WERI-Rb-1 (cell line): Measurements from ENCODE around the gene MIGA2.

ENCODE experiments used
- DNase-seq: peaks from one replicate; pipeline ENCODE4 v3.0.0-alpha.2; 2020
- H3K27ac ChIP-seq: fragments of 250-450 bp; sonication (Bioruptor Pico); 2 replicates; pipeline ENCODE4 v1.5.1; 2020; ENCODE audit warnings: mild to moderate bottlenecking, moderate library complexity
- H3K27me3 ChIP-seq: fragments of 250-450 bp; sonication (Bioruptor Pico); 2 replicates; pipeline ENCODE4 v1.5.1; 2021; ENCODE audit warnings: mild to moderate bottlenecking, low read depth, moderate library complexity; ENCODE audit not compliant: insufficient read depth, severe bottlenecking
- H3K36me3 ChIP-seq: fragments of 250-450 bp; sonication (Bioruptor Pico); 2 replicates; pipeline ENCODE4 v1.5.1; 2020; ENCODE audit warnings: mild to moderate bottlenecking, moderate library complexity
- H3K4me3 ChIP-seq: 2 replicates; pipeline ENCODE4 v1.5.1; 2011; ENCODE audit warnings: low read depth, mild to moderate bottlenecking, control low read depth, low read length
- H3K9me3 ChIP-seq: fragments of 250-450 bp; sonication (Bioruptor Pico); 2 replicates; pipeline ENCODE4 v1.5.1; 2021; ENCODE audit warnings: mild to moderate bottlenecking, moderate library complexity; ENCODE audit not compliant: severe bottlenecking
- TF ChIP-seq, protein P1 (sequence below): IDR thresholded peaks from 2 replicates; pipeline ENCODE4 v1.5.1; 2011; ENCODE audit warnings: low read depth, mild to moderate bottlenecking, control low read depth, inconsistent platforms, low read length

The MIGA2 gene

GRCh38 chr9:129108083-129108804 lies 71.8 kb downstream of the MIGA2 start:
- no peaks in the 10 kb centered on the region; the same call in 1 of the 2 replicates for H3K36me3 ChIP-seq
- H3K4me3 ChIP-seq, result no peak overlapping the region
- H3K9me3 ChIP-seq, result no peaks in the 10 kb centered on the region
- H3K27ac ChIP-seq, result no peak overlapping the region
- H3K27me3 ChIP-seq, result no peaks in the 10 kb centered on the region
- no peak for DNase-seq
- TF ChIP-seq, protein P1, sequence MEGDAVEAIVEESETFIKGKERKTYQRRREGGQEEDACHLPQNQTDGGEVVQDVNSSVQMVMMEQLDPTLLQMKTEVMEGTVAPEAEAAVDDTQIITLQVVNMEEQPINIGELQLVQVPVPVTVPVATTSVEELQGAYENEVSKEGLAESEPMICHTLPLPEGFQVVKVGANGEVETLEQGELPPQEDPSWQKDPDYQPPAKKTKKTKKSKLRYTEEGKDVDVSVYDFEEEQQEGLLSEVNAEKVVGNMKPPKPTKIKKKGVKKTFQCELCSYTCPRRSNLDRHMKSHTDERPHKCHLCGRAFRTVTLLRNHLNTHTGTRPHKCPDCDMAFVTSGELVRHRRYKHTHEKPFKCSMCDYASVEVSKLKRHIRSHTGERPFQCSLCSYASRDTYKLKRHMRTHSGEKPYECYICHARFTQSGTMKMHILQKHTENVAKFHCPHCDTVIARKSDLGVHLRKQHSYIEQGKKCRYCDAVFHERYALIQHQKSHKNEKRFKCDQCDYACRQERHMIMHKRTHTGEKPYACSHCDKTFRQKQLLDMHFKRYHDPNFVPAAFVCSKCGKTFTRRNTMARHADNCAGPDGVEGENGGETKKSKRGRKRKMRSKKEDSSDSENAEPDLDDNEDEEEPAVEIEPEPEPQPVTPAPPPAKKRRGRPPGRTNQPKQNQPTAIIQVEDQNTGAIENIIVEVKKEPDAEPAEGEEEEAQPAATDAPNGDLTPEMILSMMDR, result no peak

DNA sequence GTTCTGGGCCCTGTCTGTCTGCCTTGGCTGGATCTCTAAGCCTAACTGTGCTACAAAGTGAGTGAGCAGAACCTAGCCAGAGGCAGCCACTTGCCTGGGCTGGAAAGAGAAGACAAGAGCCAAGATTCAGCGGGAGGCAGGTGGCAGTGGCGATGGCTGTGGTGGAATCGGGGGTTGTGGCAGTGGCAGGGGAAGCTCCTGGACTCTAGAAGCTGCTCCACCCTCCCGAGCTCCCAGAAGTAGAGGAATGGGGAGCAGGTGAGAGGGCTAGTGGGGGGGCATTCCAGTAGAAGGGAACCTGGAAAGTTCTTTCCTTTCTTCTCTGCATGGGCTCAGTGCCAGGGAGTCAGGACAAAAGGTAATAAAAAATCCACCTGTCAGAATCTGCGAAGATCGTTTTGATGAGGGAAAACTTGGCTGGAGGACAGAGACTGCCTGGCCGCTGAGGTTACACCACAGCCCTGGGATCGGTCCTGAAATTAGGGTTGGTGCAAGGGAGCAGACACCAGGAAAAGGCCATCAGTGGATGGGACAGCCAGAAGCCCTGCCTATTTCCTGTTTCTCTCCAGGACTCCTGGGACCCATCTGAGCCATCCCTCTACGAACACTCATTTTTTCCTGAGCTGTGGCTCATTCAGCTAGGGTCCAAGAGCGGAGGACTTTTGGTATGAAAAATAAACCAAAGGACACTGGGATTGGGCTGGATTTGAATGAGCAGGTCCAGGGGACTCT lies 72.5 kb downstream of the MIGA2 start:
- Histone ChIP-seq H3K36me3 (no peaks in the 10 kb centered on the region; the same call in 1 of the 2 replicates), H3K27ac (no peak overlapping the region), H3K9me3 (no peaks in the 10 kb centered on the region), H3K4me3 (no peak overlapping the region), H3K27me3 (no peaks in the 10 kb centered on the region)
- TF ChIP-seq, protein P1, result no peak
- DNase-seq, result no peak

DNA sequence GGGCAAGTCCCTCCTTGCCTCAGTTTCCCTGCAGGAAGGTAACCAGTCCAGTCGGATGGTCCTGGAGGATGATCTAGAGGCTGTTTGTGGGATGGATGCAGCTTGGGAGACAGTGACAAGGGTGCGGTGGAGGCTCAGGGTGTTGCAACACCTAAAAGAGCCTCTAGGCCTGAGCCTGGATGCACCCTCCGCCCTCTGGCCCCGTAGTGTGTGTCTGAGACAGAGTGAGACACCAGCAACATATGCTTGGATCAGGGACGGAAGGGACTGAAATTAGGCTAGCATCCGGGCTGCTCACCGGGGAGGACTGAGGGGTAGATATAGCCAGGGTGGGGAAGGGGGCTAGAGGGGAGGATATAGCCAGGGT lies 73.1 kb downstream of the MIGA2 start:
- H3K27me3 ChIP-seq, result no peaks in the 10 kb centered on the region
- no peaks in the 10 kb centered on the region; the same call in 1 of the 2 replicates for H3K36me3 ChIP-seq
- DNase-seq, result peak; percentile 53
- H3K4me3 ChIP-seq, result no peak overlapping the region
- TF ChIP-seq, protein P1, result no peak
- no peak overlapping the region for H3K27ac ChIP-seq
- no peaks in the 10 kb centered on the region for H3K9me3 ChIP-seq

- peak overlapping the region; percentile 69 for H3K27ac ChIP-seq
- DNase-seq, result peak; percentile 38
- TF ChIP-seq, protein P1, result 0 out of 2 replicates have a peak, but pooled peaks have one; percentile 9
- H3K27me3 ChIP-seq, result no peaks in the 10 kb centered on the region
- H3K9me3 ChIP-seq, result no peaks in the 10 kb centered on the region
- H3K36me3 ChIP-seq, result peaks cover 2% of the 10 kb centered on the region
- peak overlapping the region; percentile 92 for H3K4me3 ChIP-seq
Measured at GRCh38 chr9:129109952-129110739, 73.7 kb downstream of the MIGA2 start.

DNA sequence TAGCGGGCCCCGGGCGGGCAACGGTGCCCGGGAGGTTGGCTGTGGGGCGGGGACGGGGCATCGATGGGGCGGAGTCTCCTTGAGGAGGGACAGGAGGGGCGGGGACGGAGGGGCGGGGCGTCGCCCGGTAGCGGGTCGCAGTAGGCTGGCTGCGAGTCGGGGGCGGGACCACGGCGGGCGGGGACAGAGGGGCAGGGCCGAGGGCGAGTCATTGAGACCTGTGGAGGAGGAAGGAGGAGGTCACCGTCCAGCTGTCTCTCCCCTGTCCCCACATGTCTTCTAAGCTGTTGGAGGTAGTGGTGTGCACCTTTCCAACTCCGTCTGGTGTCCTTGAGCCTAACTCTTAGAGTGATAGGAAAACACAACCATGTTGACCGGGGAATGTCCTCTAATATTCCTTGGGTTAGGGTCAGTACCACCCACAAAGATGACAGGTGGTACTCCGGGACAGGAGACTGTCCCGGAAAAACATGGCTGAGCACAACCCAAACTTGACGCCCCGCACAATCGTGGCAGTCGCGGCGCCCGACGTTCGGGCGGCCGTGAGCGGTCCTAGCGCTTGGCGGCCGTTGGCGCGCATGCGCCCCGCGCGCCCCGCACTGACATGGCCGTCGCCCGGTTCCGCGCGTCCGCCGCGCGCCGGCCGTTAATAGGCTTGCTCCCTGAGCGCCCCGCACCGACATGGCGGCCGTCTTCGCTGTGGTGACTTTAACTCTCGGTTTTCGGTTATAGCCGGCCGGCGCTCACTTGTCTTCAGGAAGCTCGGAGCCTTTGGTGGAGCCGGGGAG lies 74.5 kb downstream of the MIGA2 start, which contains the start of the genes CRAT and PTPA:
CRAT (minus strand) TSS at position 54 of the 788 bp plus-strand sequence. CDS start 284 bp downstream, outside the sequence.
PTPA (plus strand) TSS at position 676 of the 788 bp plus-strand sequence. CDS start 186 bp downstream, outside the sequence.
- Histone ChIP-seq H3K27me3 (no peaks in the 10 kb centered on the region), H3K27ac (peak within 1 kb of the TSS; percentile 91), H3K9me3 (no peaks in the 10 kb centered on the region), H3K4me3 (peak within 1 kb of the TSS; percentile 92), H3K36me3 (peaks cover 2% of the 10 kb centered on the region)
- DNase-seq, result peak; percentile 99
- TF ChIP-seq, protein P1, result no peak
